Left lung (tissue), 10 donors: ENCODE measurements around the gene HSPA4. TPM values are rescaled to one million over a fixed set of nuclear protein-coding genes. Genes with fewer than 3 reads are reported as not detected.

ENCODE experiments used
- ATAC-seq: fragments of 200-7000 bp; cut with Tn5 transposase; one replicate; pipeline ENCODE4 v1.9.1; 2020; ENCODE audit warnings: moderate library complexity
- DNase-seq, 4 donors: peaks; one replicate each; pipeline ENCODE4 v3.0.0-alpha.2; 2013 to 2020
- H3K27ac ChIP-seq, 2 donors: fragments of 200-600 bp; sonication (generic) in 1 of 2; one replicate each; pipeline versions ENCODE4 v1.5.0 to v1.8.0; 2020 to 2021
- H3K27me3 ChIP-seq, 2 donors: fragments of 200-600 bp; sonication (generic) in 1 of 2; one replicate each; pipeline versions ENCODE4 v1.5.0 to v1.8.0; 2020 to 2021
- H3K36me3 ChIP-seq, 2 donors: fragments of 200-600 bp; sonication (generic) in 1 of 2; one replicate each; pipeline versions ENCODE4 v1.5.0 to v1.8.0; 2020 to 2021
- H3K4me1 ChIP-seq, 2 donors: fragments of 200-600 bp; one replicate each; pipeline ENCODE4 v1.8.0; 2021
- H3K4me3 ChIP-seq, 2 donors: fragments of 200-600 bp; sonication (generic) in 1 of 2; one replicate each; pipeline versions ENCODE4 v1.5.0 to v1.8.0; 2020 to 2021; ENCODE audit warnings: mild to moderate bottlenecking in 1 of 2
- H3K9me3 ChIP-seq, 2 donors: fragments of 200-600 bp; sonication (generic) in 1 of 2; one replicate each; pipeline versions ENCODE4 v1.5.0 to v1.8.0; 2020 to 2021
- intact Hi-C, 2 donors: fragments of 100-400 bp; cut with DNase I; formaldehyde crosslinking; loops; one replicate each; pipeline versions ENCODE4 v1.11.2 to v1.14.2; 2022
- polyA plus RNA-seq, 6 donors: library from polyadenylated mRNA; unstranded; fragments of 120-200 nt; gene quantifications; one replicate each; pipeline ENCODE4 v1.2.1, GENCODE V29; 2013; ENCODE audit not compliant: insufficient read length in 6 of 6
- total RNA-seq, 2 donors: library from RNA; stranded (reverse); fragmentation: NEBNext Ultra II Directional; extraction: Animal tissue kit (Norgen Biotek cat#: 25700); gene quantifications; one replicate each; pipeline ENCODE4 v1.2.1, GENCODE V29; 2021
- TF ChIP-seq, protein P1 (sequence below), 2 donors: fragments of 200-600 bp; sonication (generic) in 1 of 2; IDR thresholded peaks; one replicate each; pipeline versions ENCODE4 v1.5.0 to v1.8.0; 2021; ENCODE audit warnings: antibody characterized with exemption in 2 of 2
- donor health status: DM: no; HTN: yes; CAD: no.
- donor health status: DM: no; HTN: no; CAD: no.

HSPA4 gene
- total and polyA plus RNA-seq, 8 donors, result 85.5 to 109 (median 91.2) TPM

DNA sequence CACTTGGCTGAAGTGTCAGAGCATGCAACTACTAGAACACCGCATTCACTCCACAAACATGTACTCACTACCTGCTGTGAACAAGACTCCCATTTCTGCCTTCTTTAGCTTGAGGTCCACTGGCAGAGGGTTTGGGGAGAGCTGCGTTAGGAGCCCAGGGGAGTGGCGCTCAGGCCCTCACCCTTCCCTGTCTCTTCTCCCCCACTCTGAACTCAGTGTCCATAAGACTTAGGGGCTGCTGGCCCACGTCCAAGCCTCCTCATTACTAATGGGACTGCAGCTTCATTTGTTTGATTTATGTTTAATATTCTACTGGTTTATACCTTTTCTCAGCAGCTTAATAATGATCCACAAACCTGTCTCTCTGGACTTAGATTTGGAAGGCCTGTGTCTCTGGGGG, 70.9 kb downstream of the HSPA4 start:
- TF ChIP-seq, protein P1, sequence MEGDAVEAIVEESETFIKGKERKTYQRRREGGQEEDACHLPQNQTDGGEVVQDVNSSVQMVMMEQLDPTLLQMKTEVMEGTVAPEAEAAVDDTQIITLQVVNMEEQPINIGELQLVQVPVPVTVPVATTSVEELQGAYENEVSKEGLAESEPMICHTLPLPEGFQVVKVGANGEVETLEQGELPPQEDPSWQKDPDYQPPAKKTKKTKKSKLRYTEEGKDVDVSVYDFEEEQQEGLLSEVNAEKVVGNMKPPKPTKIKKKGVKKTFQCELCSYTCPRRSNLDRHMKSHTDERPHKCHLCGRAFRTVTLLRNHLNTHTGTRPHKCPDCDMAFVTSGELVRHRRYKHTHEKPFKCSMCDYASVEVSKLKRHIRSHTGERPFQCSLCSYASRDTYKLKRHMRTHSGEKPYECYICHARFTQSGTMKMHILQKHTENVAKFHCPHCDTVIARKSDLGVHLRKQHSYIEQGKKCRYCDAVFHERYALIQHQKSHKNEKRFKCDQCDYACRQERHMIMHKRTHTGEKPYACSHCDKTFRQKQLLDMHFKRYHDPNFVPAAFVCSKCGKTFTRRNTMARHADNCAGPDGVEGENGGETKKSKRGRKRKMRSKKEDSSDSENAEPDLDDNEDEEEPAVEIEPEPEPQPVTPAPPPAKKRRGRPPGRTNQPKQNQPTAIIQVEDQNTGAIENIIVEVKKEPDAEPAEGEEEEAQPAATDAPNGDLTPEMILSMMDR (IDR thresholded peaks at IDR 0.05), result no peak
- H3K36me3 ChIP-seq, result no peaks in the 10 kb centered on the region
- H3K4me3 ChIP-seq, result no peak overlapping the region
- no peak for DNase-seq
- no peaks in the 10 kb centered on the region for H3K27me3 ChIP-seq
- no peak overlapping the region for H3K27ac ChIP-seq
- H3K4me1 ChIP-seq, result no peaks in the 10 kb centered on the region
- no peaks in the 10 kb centered on the region for H3K9me3 ChIP-seq
- ATAC-seq, result no peak
- intact Hi-C loops, result no loop called here

DNA sequence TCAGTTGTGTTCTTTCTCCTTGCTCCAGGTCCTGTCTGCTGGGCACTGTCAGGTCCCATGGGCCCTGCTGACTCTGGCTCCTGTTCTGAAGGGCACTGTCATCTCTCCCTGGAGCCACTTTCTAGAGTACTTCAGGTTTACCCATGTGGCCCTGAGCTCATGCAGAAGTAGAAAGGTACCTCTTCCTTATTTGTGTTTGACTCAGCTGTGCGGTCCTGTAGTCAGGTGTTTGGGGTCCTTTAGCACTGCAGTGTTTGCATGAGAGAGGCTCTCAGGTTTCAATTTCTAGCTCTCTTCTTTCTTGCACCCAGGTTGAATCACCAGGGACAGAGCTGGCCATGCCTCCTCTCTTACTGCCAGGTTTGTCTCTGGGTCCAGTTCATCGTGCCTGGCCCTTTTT, 71.5 kb downstream of the HSPA4 start:
- intact Hi-C loops, result no loop called here

GRCh38 chr5:133124891-133125290, 73.1 kb downstream of the HSPA4 start:
- ATAC-seq (no peak), DNase-seq (no peak)
- Histone ChIP-seq H3K4me1 (no peaks in the 10 kb centered on the region), H3K36me3 (no peaks in the 10 kb centered on the region), H3K4me3 (no peak overlapping the region), H3K27ac (no peak overlapping the region), H3K9me3 (no peaks in the 10 kb centered on the region), H3K27me3 (no peaks in the 10 kb centered on the region)
- TF ChIP-seq, protein P1 (IDR thresholded peaks at IDR 0.05), result no peak
- intact Hi-C loops, result no loop called here

More for the DNA sequence above, 71.5 kb downstream of the HSPA4 start:
- Histone ChIP-seq H3K4me1 (no peaks in the 10 kb centered on the region), H3K9me3 (no peaks in the 10 kb centered on the region), H3K27me3 (no peaks in the 10 kb centered on the region), H3K4me3 (no peak overlapping the region), H3K36me3 (no peaks in the 10 kb centered on the region), H3K27ac (no peak overlapping the region)
- no peak for DNase-seq
- TF ChIP-seq, protein P1 (IDR thresholded peaks at IDR 0.05), result no peak
- no peak for ATAC-seq

DNA sequence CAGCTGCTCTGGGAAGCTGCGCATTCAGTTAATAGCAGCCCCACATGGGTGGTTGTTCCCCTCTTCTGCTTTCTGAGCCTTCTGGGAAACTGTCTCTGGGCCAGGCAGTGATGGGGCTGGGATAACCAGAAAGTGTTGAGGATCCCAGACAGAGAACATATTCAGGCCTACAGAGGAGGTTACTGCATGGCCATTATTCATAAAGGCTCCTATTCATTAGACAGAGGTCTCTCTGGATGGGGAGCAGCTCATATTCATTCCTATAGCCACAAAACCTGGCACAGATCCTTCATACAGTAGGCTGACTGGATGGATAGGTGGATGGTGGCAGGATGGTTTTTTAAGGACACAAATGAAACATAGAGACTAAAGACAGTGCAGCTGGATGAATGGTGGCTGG, 76.3 kb downstream of the HSPA4 start:
- Histone ChIP-seq H3K9me3 (no peaks in the 10 kb centered on the region), H3K4me3 (no peak overlapping the region), H3K36me3 (no peaks in the 10 kb centered on the region), H3K27ac (no peak overlapping the region), H3K4me1 (peaks cover 0 to 10% of the 10 kb centered on the region in 2 donors), H3K27me3 (no peaks in the 10 kb centered on the region)
- TF ChIP-seq, protein P1 (IDR thresholded peaks at IDR 0.05), result no peak
- ATAC-seq, result no peak
- intact Hi-C loops, result no loop called here
- no peak for DNase-seq

DNA sequence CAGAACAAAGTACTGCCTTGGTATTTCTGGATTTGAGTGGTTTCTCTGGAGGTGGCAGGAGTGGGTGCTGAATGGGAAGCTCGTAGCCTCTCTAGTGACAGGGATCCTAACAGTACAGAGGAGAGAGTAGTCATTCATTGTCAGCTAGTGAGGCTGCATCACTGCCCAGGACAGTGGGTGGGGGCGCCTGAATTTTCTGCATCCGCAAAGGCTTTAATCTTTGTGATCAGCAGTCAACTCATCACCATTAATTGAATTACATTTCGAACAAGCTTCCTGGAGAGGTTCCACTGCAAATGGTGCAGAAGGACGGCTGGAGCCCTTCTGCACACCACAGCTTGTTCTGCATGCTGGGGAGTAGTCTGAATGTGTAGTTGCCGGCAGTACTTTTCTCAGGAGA, 77.5 kb downstream of the HSPA4 start:
- H3K27ac ChIP-seq, result no peak overlapping the region
- no peaks in the 10 kb centered on the region for H3K9me3 ChIP-seq
- peaks cover 0 to 10% of the 10 kb centered on the region in 2 donors for H3K4me1 ChIP-seq
- TF ChIP-seq, protein P1 (IDR thresholded peaks at IDR 0.05), result no peak
- no peaks in the 10 kb centered on the region for H3K36me3 ChIP-seq
- H3K4me3 ChIP-seq, result no peak overlapping the region
- intact Hi-C loops, result no loop called here
- H3K27me3 ChIP-seq, result no peaks in the 10 kb centered on the region
- no peak for ATAC-seq
- no peak for DNase-seq
